ENCODE results near the gene GALNT18.

- no peak for TF ChIP-seq CTCF (IDR thresholded peaks at IDR 0.05; ENCODE audit: insufficient read depth, low read length)
- no peak for TF ChIP-seq POLR2AphosphoS5 (IDR thresholded peaks at IDR 0.05; ENCODE audit: low read depth)
- no peak for TF ChIP-seq GABPA (IDR thresholded peaks at IDR 0.05; ENCODE audit: low read depth)
- TF ChIP-seq REST (IDR thresholded peaks at IDR 0.05; ENCODE audit: insufficient replicate concordance, low read depth) = no peak
- no peak for TF ChIP-seq SPI1 (IDR thresholded peaks at IDR 0.05; ENCODE audit: borderline replicate concordance, low read depth)
Measured at GRCh38 chr11:11422411-11423128, 199.2 kb downstream of the GALNT18 start.
